Measurements from ENCODE around the gene CACNG7.

Gene CACNG7

DNA sequence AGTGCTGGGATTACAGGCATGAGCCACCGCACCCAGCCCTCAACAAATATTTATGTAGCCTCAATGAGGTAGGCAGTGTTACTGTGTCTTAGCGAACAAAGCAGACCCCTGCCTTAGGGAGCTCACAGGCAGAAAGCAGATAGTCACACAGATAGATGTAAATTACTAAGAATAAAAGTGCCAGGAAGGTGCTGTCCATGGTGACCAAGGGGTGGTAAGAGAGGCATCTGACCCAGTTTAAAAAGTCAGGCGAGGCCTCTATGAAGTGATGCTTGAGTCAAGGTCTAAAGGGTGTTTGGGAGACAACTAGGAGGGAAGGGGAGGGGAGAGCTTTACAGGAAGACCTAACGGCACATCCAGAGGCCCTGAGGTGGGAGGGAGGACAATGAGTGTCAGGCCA, 12.4 kb upstream of the CACNG7 start:
- no peaks in the 10 kb centered on the region for H3K36me3 ChIP-seq (ENCODE audit: insufficient read depth, low read length)
- no peaks in the 10 kb centered on the region for H3K9me3 ChIP-seq (ENCODE audit: low read length)
- H3K4me3 ChIP-seq (ENCODE audit: low read depth in 1 of 2, low read length in 2 of 2) = no peak overlapping the region
- H3K9ac ChIP-seq (ENCODE audit: low read length) = no peak overlapping the region
- peaks cover 18 to 47% of the 10 kb centered on the region in 2 donors for H3K27me3 ChIP-seq (ENCODE audit: control insufficient read depth in 1 of 2, insufficient read depth in 2 of 2, low read length in 2 of 2)
- H3K27ac ChIP-seq (ENCODE audit: low read depth, low read length) = no peak overlapping the region
- H3K4me1 ChIP-seq (ENCODE audit: insufficient read depth, low read length) = no peaks in the 10 kb centered on the region

DNA sequence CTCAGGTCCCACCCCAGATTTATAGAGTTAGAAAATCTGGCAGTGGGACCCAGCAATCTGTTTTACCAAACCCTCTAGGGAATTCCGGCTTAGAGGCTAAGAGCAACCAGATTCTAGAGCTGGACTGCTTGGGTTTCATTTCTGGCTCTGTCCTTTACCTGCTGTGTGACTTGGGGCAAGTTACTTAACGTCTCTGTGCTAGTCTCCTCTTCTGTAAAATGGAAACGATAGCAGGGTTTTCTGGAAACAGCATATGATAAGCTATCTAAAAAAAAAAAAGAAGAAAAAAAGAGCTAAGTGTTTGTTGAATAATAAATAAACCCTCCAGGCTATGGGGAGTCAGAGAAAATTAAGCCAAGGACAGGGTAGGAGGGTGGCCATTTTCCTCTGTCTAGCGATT, 11.6 kb upstream of the CACNG7 start:
- Histone ChIP-seq H3K4me1 (ENCODE audit: insufficient read depth, low read length) (no peaks in the 10 kb centered on the region), H3K9ac (ENCODE audit: low read length) (no peak overlapping the region), H3K36me3 (ENCODE audit: insufficient read depth, low read length) (no peaks in the 10 kb centered on the region), H3K4me3 (ENCODE audit: low read depth in 1 of 2, low read length in 2 of 2) (no peak overlapping the region), H3K27ac (ENCODE audit: low read depth, low read length) (no peak overlapping the region), H3K9me3 (ENCODE audit: low read length) (no peaks in the 10 kb centered on the region), H3K27me3 (ENCODE audit: control insufficient read depth in 1 of 2, insufficient read depth in 2 of 2, low read length in 2 of 2) (peaks cover 18 to 44% of the 10 kb centered on the region in 2 donors)

DNA sequence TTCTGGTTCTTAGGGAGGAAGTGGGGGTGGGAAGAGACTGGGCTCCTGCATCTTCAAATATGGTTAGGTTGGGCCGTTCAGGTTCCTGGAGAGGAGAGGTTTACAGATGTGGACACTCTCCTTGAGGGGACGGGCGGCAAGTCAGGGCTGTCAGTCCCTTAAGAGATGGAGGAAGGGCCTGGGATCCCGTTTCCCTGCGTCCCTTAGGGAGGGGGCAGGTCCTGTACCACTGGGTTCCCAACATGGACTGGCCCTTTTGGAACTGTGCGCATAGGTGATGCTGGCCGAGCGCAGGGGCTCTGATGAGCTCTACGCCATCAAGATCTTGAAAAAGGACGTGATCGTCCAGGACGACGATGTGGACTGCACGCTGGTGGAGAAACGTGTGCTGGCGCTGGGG, 10.9 kb upstream of the CACNG7 start:
- Histone ChIP-seq H3K9ac (ENCODE audit: low read length) (no peak overlapping the region), H3K36me3 (ENCODE audit: insufficient read depth, low read length) (no peaks in the 10 kb centered on the region), H3K4me1 (ENCODE audit: insufficient read depth, low read length) (no peaks in the 10 kb centered on the region), H3K27ac (ENCODE audit: low read depth, low read length) (no peak overlapping the region), H3K4me3 (ENCODE audit: low read depth in 1 of 2, low read length in 2 of 2) (no peak overlapping the region), H3K9me3 (ENCODE audit: low read length) (no peaks in the 10 kb centered on the region), H3K27me3 (ENCODE audit: control insufficient read depth in 1 of 2, insufficient read depth in 2 of 2, low read length in 2 of 2) (peaks cover 18 to 44% of the 10 kb centered on the region in 2 donors)

DNA sequence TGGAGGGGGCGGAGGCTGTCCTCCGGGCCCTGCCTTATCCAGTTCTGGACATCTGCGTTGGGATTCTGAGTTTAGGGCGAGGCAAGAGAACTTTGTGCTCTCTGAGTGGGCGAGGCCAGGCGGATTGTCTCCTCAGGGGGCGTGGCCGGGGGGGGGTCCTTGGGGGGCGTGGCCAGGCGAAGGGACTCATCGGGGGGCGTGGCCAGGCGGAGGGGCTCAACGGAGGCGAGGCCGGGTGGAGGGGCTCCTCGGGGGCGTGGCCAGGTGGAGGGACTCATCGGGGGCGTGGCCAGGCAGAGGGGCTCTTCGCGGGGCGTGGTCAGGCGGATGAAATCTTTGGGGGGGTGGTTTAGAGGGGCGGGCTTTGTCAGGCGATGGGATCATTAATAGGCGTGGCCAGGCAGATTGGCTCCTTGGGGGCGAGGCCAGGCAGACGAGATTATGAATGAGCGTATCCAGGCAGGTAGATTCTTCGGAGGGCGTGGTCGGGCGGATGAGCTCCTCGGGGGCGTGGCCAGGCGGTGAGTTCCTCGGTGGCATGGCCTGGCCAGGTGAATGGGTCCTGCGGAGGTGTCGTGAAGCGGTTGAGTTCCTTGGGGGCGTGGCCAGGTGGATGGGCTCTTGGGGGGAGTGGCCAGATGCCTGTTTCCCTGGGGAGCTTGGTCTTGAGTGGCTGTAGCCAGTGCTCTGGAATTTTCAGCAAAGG, 10.3 kb upstream of the CACNG7 start:
- Histone ChIP-seq H3K27ac (ENCODE audit: low read depth, low read length) (no peak overlapping the region), H3K4me3 (ENCODE audit: low read depth in 1 of 2, low read length in 2 of 2) (no peak overlapping the region), H3K9me3 (ENCODE audit: low read length) (no peaks in the 10 kb centered on the region), H3K4me1 (ENCODE audit: insufficient read depth, low read length) (no peaks in the 10 kb centered on the region), H3K36me3 (ENCODE audit: insufficient read depth, low read length) (no peaks in the 10 kb centered on the region), H3K27me3 (ENCODE audit: control insufficient read depth in 1 of 2, insufficient read depth in 2 of 2, low read length in 2 of 2) (peaks cover 18 to 47% of the 10 kb centered on the region in 2 donors), H3K9ac (ENCODE audit: low read length) (no peak overlapping the region)

DNA sequence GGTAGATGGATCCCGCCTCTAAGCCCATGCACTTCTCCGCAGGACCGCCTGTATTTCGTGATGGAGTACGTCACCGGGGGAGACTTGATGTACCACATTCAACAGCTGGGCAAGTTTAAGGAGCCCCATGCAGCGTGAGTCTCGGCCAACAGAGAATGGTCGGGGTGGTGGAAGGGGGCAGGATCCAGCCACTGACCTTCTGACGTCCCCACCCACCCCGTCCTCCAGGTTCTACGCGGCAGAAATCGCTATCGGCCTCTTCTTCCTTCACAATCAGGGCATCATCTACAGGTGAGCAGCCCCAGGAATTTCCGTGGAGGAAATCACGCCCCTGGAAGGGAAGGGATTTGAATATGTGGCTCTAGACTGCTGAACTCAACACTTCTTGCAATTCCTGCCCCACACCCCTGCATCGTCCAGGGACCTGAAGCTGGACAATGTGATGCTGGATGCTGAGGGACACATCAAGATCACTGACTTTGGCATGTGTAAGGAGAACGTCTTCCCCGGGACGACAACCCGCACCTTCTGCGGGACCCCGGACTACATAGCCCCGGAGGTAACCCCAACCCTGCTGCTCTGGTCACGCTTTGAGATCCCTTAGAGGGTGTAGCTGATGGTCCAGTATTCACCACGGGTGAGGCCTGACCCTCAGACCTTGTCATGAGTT, 8.8 kb upstream of the CACNG7 start:
- H3K27ac ChIP-seq (ENCODE audit: low read depth, low read length) = no peak overlapping the region
- H3K9ac ChIP-seq (ENCODE audit: low read length) = no peak overlapping the region
- H3K4me1 ChIP-seq (ENCODE audit: insufficient read depth, low read length) = no peaks in the 10 kb centered on the region
- H3K9me3 ChIP-seq (ENCODE audit: low read length) = no peaks in the 10 kb centered on the region
- H3K27me3 ChIP-seq (ENCODE audit: control insufficient read depth in 1 of 2, insufficient read depth in 2 of 2, low read length in 2 of 2) = peaks cover 18 to 50% of the 10 kb centered on the region in 2 donors
- H3K36me3 ChIP-seq (ENCODE audit: insufficient read depth, low read length) = no peaks in the 10 kb centered on the region
- H3K4me3 ChIP-seq (ENCODE audit: low read depth in 1 of 2, low read length in 2 of 2) = no peak overlapping the region

DNA sequence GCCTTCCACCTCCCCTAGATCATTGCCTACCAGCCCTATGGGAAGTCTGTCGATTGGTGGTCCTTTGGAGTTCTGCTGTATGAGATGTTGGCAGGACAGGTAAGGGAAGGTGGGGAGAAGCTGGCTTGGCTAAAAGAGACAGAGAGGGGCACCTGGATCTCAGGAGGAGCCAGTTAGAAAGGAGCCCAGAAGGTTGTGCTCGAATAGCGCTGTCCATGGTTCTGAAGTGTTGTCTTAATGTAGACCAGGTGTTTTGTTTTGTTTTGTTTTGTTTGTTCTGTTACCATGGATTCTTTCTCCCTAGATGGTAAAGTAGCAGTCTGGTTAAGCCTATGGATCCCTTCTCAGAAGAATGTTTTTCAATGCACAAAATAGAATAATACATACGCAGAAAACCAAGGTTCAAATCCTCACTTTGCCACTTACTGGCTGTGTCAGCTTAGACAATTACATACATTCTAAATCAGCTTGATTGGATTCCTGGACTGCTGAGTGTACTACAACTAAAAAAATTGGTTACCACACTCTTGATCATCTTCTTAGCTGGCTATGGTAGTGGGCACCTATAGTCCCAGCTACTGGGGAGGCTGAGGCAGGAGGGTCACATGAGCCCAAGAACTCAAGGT, 5.9 kb upstream of the CACNG7 start:
- H3K36me3 ChIP-seq (ENCODE audit: insufficient read depth, low read length) = no peaks in the 10 kb centered on the region
- H3K27ac ChIP-seq (ENCODE audit: low read depth, low read length) = no peak overlapping the region
- peaks cover 10% of the 10 kb centered on the region for H3K4me1 ChIP-seq (ENCODE audit: insufficient read depth, low read length)
- no peak overlapping the region for H3K4me3 ChIP-seq (ENCODE audit: low read depth in 1 of 2, low read length in 2 of 2)
- peaks cover 22 to 56% of the 10 kb centered on the region in 2 donors for H3K27me3 ChIP-seq (ENCODE audit: control insufficient read depth in 1 of 2, insufficient read depth in 2 of 2, low read length in 2 of 2)
- H3K9me3 ChIP-seq (ENCODE audit: low read length) = no peaks in the 10 kb centered on the region
- H3K9ac ChIP-seq (ENCODE audit: low read length) = no peak overlapping the region

DNA sequence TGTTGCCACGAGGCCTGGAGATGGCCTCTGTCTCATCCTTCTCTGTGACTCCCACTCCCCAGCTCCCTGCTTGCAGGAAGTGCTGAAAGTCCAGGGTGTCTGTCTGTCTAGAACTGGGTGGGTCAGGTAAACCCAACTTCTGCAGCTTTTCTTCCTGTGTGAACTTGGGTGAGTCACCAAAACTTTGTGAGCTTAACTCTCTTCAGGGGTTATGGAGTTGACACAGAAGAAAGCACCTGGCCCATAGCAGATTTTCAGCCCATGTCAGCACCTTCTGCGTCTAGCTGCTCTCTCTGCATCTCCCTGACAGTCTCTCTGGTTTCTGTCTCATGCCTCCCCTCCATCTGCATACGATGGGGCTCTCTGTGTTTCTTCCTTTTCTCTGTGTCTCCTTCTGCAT, 4.2 kb upstream of the CACNG7 start:
- no peak overlapping the region for H3K9ac ChIP-seq (ENCODE audit: low read length)
- peaks cover 16% of the 10 kb centered on the region for H3K4me1 ChIP-seq (ENCODE audit: insufficient read depth, low read length)
- H3K36me3 ChIP-seq (ENCODE audit: insufficient read depth, low read length) = no peaks in the 10 kb centered on the region
- H3K9me3 ChIP-seq (ENCODE audit: low read length) = no peaks in the 10 kb centered on the region
- no peak overlapping the region for H3K4me3 ChIP-seq (ENCODE audit: low read depth in 1 of 2, low read length in 2 of 2)
- peaks cover 33 to 57% of the 10 kb centered on the region in 2 donors for H3K27me3 ChIP-seq (ENCODE audit: control insufficient read depth in 1 of 2, insufficient read depth in 2 of 2, low read length in 2 of 2)
- no peak overlapping the region for H3K27ac ChIP-seq (ENCODE audit: low read depth, low read length)

DNA sequence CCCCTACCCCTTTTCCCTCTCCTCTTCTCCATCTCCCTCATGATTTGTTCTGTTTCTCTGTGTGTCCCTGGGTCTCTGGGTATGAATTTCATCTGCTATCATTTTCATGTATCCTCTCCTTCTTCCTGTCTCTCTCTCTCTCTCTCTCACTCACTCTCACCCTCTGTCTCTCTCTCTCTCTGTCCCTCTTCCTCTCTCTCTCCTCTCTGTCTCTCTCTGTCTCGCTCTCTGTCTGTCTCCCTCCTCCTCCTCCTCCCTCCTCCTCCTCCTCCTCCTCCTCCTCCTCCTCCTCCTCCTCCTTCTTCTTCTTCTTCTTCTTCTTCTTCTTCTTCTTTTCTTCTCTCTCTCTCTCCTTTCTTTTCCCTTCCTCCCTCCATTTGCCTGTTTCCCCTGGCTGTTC, 3.3 kb upstream of the CACNG7 start:
- no peak overlapping the region for H3K4me3 ChIP-seq (ENCODE audit: low read depth in 1 of 2, low read length in 2 of 2)
- H3K4me1 ChIP-seq (ENCODE audit: insufficient read depth, low read length) = peaks cover 16% of the 10 kb centered on the region
- no peak overlapping the region for H3K27ac ChIP-seq (ENCODE audit: low read depth, low read length)
- no peaks in the 10 kb centered on the region for H3K9me3 ChIP-seq (ENCODE audit: low read length)
- H3K36me3 ChIP-seq (ENCODE audit: insufficient read depth, low read length) = no peaks in the 10 kb centered on the region
- peaks cover 41 to 57% of the 10 kb centered on the region in 2 donors for H3K27me3 ChIP-seq (ENCODE audit: control insufficient read depth in 1 of 2, insufficient read depth in 2 of 2, low read length in 2 of 2)
- no peak overlapping the region for H3K9ac ChIP-seq (ENCODE audit: low read length)

DNA sequence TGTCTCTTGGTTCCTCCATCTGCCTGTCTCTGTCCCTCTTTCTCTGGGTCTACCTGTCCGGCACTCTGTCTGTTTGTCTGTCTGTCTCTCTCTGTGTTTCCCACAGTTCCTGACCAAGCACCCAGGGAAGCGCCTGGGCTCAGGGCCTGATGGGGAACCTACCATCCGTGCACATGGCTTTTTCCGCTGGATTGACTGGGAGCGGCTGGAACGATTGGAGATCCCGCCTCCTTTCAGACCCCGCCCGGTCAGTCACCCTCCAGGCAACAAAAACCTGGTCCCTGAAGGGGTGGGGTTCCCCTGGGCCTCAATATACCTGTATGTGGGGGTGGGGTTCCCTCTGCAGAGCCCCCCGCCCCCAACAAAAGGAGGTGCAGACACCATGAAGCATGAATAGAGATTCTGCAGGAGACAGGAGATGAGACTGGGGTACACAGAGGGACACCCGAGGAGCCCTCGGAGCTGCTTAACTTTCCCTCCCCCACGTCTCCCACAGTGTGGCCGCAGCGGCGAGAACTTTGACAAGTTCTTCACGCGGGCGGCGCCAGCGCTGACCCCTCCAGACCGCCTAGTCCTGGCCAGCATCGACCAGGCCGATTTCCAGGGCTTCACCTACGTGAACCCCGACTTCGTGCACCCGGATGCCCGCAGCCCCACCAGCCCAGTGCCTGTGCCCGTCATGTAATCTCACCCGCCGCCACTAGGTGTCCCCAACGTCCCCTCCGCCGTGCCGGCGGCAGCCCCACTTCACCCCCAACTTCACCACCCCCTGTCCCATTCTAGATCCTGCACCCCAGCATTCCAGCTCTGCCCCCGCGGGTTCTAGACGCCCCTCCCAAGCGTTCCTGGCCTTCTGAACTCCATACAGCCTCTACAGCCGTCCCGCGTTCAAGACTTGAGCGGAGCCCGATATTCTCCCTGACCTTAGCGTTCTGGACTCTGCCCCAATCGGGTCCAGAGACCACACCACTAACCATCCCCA, 2.6 kb upstream of the CACNG7 start:
- H3K27ac ChIP-seq (ENCODE audit: low read depth, low read length) = no peak overlapping the region
- H3K36me3 ChIP-seq (ENCODE audit: insufficient read depth, low read length) = no peaks in the 10 kb centered on the region
- peaks cover 16% of the 10 kb centered on the region for H3K4me1 ChIP-seq (ENCODE audit: insufficient read depth, low read length)
- no peak overlapping the region for H3K9ac ChIP-seq (ENCODE audit: low read length)
- no peaks in the 10 kb centered on the region for H3K9me3 ChIP-seq (ENCODE audit: low read length)
- peaks cover 45 to 62% of the 10 kb centered on the region in 2 donors for H3K27me3 ChIP-seq (ENCODE audit: control insufficient read depth in 1 of 2, insufficient read depth in 2 of 2, low read length in 2 of 2)
- H3K4me3 ChIP-seq (ENCODE audit: low read depth in 1 of 2, low read length in 2 of 2) = no peak overlapping the region

DNA sequence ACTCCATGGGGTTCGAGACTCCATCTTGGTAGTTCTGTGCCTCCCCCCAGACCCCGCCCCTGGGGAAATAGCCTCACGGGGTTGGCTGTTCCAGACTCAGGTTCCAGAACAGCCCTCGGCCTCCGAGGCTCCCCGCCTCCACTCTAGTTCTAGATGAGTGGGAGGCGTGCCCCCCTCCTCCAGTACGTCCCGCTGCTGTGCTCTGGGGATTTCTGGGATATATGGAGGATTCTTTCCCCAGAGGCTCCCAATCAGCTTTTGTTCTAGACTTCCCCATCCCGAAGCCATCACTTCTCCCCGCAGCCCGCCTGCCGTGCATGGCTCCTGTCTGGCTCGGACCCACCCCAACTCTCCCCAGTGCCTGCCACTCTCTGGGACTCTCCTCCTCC, 1.9 kb upstream of the CACNG7 start:
- Histone ChIP-seq H3K4me1 (ENCODE audit: insufficient read depth, low read length) (peaks cover 16% of the 10 kb centered on the region), H3K27me3 (ENCODE audit: control insufficient read depth in 1 of 2, insufficient read depth in 2 of 2, low read length in 2 of 2) (peaks cover 52 to 67% of the 10 kb centered on the region in 2 donors), H3K36me3 (ENCODE audit: insufficient read depth, low read length) (no peaks in the 10 kb centered on the region), H3K4me3 (ENCODE audit: low read depth in 1 of 2, low read length in 2 of 2) (no peak overlapping the region), H3K27ac (ENCODE audit: low read depth, low read length) (no peak overlapping the region), H3K9me3 (ENCODE audit: low read length) (no peaks in the 10 kb centered on the region), H3K9ac (ENCODE audit: low read length) (no peak overlapping the region)

DNA sequence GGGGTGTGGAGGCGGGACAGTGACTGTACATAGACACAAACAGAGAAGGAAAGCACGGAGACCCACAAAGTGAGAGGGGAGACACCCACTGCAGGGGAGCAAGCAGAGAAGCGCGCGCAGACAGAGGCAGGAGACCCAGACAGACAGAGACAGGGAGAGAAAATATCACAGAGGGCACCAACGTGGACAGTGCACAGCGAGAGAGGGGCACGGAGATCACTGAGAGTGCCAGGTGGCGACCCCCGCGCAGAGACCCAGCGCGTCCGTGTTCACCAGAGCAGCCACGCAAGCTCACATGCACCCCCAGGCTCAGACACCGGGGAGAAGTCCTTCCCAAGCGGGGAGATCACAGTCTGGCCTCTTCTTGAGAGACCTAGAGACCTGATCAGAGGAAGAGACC, 1.4 kb upstream of the CACNG7 start:
- no peaks in the 10 kb centered on the region for H3K9me3 ChIP-seq (ENCODE audit: low read length)
- peaks cover 52 to 72% of the 10 kb centered on the region in 2 donors for H3K27me3 ChIP-seq (ENCODE audit: control insufficient read depth in 1 of 2, insufficient read depth in 2 of 2, low read length in 2 of 2)
- H3K4me3 ChIP-seq (ENCODE audit: low read depth in 1 of 2, low read length in 2 of 2) = no peak overlapping the region
- no peak overlapping the region for H3K9ac ChIP-seq (ENCODE audit: low read length)
- no peak overlapping the region for H3K27ac ChIP-seq (ENCODE audit: low read depth, low read length)
- peaks cover 16% of the 10 kb centered on the region for H3K4me1 ChIP-seq (ENCODE audit: insufficient read depth, low read length)
- H3K36me3 ChIP-seq (ENCODE audit: insufficient read depth, low read length) = no peaks in the 10 kb centered on the region
